Breast epithelium (tissue), 3 donors: Measurements from ENCODE around the gene DEFB129.

ENCODE experiments used
- POLR2A ChIP-seq: fragments of 450-650 bp; IDR thresholded peaks from one replicate; pipeline ENCODE4 v1.6.1; 2016; ENCODE audit warnings: antibody characterized with exemption, mild to moderate bottlenecking, moderate library complexity
- POLR2AphosphoS5 ChIP-seq, 3 donors: sonication (generic); formaldehyde crosslinking; IDR thresholded peaks; one replicate each; pipeline ENCODE4 v1.6.1; 2017; ENCODE audit warnings: antibody characterized with exemption in 3 of 3

GRCh38 chr20:242905-243304, 15.8 kb downstream of the DEFB129 start:
- no peak for TF ChIP-seq POLR2AphosphoS5 (IDR thresholded peaks at IDR 0.05)
- no peak for TF ChIP-seq POLR2A
